Subcutaneous adipose tissue (tissue), 4 donors: ENCODE data around the gene AEBP1. TPM values are rescaled to one million over a fixed set of nuclear protein-coding genes. Genes with fewer than 3 reads are reported as not detected.

Experiments
- total RNA-seq, 4 donors: library from RNA; depleted of rRNA; stranded (reverse); fragments of >200 nt; gene quantifications; one replicate each; pipeline ENCODE4 v1.1.0, GENCODE V29; 2016
- TF ChIP-seq, protein P1 (sequence below): fragments of 450-650 bp; IDR thresholded peaks from one replicate; pipeline ENCODE4 v1.5.1; 2016; ENCODE audit warnings: low read depth, mild to moderate bottlenecking, control low read depth, antibody characterized with exemption, moderate library complexity

Gene AEBP1
- total RNA-seq, 4 donors from 2014 or later, result 90.2 to 183 (median 162) TPM

DNA sequence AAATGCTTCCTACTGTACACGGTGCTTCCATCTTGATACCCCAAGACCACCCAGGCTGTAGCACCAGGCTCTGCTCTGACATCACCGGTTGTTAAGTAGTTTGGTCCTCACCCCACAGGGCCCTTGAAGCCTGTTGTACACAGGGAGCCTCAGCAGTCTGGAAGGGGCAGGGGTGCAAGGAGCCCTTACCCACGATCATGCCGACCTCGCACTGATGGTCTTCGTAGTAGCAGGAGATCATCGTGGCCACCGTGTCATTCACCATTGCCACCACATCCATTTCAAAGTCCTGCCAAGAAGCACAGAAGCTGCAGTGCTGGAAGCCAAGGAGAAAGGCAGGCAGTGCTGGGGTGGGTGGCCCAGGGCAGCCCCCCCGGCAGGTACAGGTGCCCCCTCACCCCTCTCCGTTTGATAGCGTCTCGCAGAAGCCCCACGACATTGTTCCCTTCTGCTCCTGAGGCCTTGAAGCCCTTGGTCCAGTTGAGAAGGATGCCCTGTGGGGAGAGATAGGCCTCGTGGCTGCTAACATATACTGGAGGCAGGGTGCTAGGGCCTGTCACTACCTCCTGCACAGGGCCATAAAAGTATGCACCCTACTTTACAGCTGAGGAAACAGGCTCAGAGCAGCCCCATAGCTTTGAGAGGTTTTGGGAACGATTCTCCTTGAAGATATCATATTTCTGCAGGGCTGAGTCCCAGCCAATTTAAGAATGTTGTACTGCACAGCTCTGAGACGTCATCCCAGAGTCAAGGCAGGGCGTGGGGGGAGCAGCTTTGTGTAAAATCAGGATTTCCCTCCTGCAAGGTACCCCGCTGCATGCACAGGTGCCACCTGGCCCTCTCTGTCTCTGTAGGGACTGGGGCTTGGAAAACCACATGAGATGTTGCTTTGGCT, 45.7 kb downstream of the AEBP1 start:
- TF ChIP-seq, protein P1, sequence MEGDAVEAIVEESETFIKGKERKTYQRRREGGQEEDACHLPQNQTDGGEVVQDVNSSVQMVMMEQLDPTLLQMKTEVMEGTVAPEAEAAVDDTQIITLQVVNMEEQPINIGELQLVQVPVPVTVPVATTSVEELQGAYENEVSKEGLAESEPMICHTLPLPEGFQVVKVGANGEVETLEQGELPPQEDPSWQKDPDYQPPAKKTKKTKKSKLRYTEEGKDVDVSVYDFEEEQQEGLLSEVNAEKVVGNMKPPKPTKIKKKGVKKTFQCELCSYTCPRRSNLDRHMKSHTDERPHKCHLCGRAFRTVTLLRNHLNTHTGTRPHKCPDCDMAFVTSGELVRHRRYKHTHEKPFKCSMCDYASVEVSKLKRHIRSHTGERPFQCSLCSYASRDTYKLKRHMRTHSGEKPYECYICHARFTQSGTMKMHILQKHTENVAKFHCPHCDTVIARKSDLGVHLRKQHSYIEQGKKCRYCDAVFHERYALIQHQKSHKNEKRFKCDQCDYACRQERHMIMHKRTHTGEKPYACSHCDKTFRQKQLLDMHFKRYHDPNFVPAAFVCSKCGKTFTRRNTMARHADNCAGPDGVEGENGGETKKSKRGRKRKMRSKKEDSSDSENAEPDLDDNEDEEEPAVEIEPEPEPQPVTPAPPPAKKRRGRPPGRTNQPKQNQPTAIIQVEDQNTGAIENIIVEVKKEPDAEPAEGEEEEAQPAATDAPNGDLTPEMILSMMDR, result no peak

DNA sequence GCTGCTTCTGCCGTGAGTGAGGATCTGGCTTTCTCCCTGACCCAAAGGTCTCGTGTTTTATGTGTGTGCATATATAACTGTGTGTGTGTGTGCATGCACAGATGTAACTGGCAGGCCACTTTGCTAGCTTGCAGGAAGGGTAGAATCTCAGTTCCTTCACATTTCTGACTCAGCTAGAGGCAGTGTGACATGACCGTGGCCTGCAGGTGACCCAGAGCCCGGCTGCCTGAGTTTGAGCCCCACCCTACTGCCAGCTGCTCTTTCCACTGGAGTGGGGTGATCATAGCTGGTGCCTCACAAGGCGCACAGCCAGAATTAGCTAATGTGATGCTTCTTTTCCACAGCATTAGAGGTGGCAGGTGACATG, 46.3 kb downstream of the AEBP1 start:
- TF ChIP-seq, protein P1, result no peak

DNA sequence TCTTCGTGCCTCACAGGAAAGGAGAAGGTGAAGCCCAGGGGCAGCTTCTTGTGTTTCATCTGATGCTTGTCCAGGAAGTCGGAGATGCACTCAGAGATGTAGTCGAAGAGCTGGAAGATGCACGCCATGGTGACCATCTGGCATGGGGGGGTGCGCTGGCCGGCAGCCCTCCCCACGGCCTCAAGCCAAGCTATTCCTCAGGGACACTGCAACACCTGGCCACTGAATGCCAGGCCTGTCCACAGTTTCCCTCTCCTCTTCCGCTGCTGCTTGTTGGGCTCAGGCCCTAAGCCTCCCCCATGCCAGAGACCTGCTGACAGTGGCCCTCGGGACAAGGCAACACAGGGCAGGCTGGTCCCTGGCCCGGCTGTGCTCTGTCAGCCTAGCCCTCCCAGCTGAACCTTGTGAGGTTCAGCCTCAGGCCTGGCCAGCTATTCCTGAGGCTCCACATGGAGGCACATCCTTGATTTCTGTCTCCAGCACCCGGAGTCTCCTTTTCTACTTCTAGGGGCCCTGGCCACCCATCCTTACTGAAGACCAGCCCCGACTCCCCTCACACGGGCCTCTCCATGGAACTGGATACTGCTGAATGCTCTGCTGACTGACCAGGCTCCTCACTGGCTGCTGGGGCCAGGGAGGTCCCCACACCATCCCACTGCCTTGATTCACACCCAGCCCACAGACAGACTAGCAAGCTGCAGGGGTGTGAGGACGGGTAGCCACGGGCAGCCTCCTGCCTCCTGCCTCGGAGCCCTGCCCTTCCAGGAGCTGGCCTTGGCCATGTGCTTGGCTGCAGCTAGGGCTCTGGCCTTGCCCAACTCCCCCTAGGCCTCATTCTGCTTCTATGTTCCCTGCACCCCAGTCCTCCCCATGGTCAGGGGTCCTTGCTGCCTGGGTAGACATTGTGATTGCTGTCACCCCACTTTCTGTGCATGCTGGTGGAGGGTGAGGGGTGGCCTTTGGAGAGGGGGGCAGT, 47.1 kb downstream of the AEBP1 start:
- TF ChIP-seq, protein P1, result no peak

DNA sequence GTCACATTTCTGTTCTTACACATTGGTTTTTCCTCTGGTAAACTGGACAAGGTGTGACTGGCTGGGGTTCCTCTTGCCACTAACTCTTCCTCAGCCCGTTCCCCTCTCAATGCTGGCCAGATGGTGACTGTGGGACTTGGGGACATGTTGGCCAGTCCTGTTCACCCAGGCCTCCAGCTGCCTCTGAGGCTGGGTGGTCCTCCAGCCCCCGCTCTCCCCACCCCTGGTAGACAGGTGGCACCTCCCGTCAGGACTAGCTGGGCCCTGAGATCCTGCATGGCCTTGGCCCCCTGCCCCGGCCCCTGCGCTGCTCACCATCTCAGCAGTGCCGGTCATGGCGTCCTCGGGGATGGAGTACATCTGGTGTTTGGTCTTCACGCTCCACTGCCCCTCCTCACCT, 47.8 kb downstream of the AEBP1 start:
- TF ChIP-seq, protein P1, result no peak

DNA sequence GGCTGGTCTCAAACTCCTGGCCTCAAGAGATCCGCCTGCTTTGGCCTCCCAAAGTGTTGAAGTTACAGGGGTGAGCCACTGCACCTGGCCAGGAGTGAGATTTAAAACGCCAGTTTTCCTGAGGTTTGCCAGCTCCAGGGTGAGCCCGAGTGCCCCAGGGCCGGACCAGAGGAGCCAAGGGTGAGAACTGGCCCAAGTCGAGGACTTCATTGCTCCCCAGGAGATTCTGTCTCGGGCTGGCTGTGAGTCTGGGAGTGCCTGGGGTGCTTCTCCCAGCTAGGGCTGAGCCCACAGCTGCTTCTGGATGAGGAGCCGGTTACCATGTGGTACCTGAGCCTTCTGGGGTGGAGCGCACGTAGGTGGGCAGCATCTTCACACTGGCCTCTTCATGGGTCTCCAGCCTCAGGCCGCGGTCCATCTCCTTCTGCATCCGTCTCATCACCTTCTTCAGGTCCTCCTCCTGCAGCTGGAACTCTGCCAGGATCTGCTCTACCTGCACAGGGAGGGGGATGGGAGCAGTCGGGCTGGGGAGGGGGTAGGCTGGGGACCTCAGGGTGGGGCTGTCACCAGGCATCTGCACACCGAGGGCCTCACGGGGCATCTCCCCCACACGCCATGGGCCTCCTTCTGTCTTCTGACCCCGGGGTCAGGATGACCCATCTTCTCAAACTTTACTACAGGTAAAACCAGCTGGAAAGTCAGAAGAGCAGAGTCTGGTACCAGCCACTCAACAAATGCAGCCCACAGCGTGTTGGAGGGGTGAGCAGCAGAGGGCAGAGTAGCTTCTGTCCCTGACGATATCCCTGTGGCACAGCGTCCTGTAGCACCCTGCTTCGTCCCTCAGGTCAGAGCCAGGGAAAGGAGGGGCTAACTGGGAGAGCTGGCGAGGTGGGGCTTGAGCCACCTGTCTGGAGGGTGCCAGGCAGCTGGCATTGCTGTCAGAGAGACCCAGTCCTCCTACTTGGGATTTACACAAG, 49.1 kb downstream of the AEBP1 start:
- TF ChIP-seq, protein P1, result no peak

DNA sequence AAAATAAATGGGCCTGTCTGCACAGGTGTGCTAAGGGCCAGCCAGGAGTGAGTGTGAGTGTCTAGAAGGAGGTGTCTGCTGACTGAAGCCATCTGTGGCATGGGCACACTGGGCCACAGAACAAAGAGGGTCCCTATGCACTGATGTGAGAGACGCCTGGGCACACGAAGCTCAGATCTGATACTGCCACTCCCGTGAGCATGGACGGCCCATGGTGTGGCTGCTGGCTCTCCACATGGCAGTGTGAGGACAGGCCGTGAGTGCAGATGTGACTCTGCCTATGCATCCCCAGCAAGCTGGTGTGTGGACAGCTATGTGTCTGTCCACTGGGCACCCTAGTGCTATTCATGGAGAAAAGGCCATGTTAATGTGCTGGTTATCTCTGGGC, 49.8 kb downstream of the AEBP1 start:
- TF ChIP-seq, protein P1, result no peak
